Suppressor macrophage treated with lipopolysaccharide for 4 hours (primary cell): ENCODE results near the gene BST1.
A peak's percentile ranks its signal among the peaks of the same experiment; 100 is the strongest.

Experiments
- DNase-seq: peaks from one replicate; pipeline ENCODE4 v3.0.0-alpha.2; 2020

Gene BST1

GRCh38 chr4:15677507-15677988 is 25.3 kb upstream of the BST1 start:
- no peak for DNase-seq

- DNase-seq, result no peak
These were observed 21.8 kb upstream of the BST1 start for GRCh38 chr4:15681067-15681371.

DNA sequence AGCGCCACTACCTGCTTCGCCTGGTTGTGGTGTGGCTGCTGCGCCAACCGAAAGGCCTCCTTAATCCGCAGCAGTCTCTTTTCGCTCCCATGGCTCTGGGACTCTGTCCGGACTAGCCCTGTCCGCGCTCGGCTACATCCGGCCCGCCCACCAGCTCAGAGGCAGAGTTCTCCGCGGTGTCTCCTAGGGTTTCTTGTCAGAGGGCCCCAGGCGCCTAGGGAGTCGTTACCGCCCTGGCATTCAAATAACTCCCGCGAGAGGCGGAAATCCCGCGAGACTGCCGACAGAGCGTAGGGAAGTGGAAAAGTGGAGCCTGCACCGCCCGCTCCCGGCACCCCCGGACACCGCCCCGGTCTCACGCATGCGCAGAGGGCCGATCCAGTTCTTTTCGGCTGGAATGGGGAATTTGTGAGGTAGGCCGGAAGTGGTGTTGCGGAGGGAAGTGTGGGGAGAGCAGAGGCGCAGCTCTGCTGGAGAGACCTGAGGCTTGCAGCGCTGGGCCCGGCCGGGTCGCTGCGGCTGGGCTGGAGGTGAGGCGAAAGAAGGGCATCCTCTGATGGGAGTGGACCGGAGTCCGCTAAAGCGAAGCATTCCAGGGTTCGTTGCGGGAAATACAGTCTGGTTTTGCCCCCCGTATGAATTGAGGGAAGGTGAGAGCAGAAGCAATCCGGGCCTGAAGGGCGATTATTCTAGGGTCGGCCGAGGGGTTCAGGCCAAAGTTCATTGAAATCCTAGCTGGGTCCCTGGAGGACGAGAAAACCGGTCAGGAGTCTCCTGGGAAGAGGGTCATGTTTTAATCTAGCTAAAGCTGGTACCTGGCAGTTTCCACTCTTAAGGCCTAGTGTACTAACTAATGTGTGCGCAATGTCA is 21.3 kb upstream of the BST1 start, which contains the start of gene FAM200B:
Gene FAM200B, plus strand, starts transcription at position 456 of the 870 bp plus-strand sequence. CDS start 5,151 bp downstream, outside the sequence.
- DNase-seq, result peak; percentile 100

DNA sequence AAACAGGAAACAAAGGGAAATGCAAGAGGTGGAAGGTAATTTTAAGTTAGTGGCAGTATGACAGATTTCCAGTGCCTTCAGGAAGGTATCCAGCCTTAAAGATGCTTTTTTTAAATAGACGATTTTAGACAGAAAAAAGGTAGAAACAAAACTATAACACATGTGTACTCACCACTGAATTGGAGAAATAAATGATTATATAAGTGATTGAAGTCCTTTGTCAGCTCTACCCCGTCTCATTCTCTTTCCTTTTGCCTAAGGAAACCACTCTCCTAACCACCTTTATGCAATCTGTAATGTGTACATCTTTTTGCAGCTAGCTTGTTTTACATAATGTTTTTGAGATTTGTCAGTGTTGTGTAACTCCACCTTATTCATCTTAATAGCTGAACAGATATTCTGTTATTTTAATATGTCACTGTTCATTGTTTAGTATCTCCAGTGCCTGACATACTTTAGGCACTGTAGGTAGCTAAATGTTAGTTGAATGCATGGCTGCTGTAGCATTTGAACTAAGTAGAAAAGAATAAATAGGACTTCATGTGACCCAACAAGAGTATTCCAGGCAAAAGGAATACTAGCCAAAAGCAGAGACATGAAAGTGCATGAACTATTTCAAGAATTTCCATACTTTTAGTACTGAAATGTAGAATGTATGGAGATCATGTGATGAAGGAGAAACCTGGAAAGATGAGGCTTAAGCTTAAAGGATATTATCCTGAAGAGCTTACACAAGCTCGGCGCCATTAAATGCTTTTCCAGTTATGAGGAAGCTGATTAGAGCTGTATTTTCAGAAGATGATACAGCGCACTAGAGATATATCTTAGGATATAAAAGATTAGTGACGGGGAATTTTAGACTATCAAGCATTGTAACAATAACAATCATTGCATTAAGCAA is 20.4 kb upstream of the BST1 start:
- peak; percentile 32 for DNase-seq

GRCh38 chr4:15683143-15683495 is 19.7 kb upstream of the BST1 start:
- no peak for DNase-seq

DNA sequence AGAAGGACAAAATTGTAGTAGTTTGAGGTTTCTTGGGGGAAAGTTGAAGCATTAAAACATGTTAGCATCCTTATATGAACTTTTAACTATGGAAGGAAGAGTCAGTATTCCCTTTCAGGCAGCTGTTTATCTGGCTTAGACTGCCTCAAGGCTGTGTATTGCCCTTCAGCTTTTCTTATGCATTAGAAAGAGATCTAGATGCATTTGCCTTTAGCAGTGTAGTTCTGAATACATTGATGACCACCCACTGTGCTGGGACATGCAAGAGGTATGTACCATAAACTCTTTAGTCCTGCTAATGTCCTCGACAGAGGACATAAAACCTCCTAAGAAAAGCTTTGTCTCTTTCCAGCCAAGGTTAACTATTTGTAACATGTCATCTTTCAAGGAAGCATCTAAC is 18.4 kb upstream of the BST1 start:
- no peak for DNase-seq

DNA sequence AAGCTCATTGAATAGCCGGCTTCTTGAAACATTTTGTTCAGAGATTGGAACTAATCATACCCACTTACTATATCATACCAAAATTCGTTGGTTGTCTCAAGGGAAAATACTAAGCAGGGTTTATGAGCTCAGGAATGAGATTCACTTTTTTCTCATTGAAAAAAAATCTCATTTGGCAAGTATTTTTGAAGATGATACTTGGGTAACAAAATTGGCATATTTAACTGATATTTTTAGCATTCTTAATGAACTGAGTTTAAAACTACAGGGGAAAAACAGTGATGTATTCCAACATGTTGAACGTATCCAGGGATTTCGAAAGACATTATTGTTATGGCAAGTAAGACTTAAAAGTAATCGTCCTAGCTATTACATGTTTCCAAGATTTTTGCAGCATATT is 14.8 kb upstream of the BST1 start:
- DNase-seq, result no peak

DNA sequence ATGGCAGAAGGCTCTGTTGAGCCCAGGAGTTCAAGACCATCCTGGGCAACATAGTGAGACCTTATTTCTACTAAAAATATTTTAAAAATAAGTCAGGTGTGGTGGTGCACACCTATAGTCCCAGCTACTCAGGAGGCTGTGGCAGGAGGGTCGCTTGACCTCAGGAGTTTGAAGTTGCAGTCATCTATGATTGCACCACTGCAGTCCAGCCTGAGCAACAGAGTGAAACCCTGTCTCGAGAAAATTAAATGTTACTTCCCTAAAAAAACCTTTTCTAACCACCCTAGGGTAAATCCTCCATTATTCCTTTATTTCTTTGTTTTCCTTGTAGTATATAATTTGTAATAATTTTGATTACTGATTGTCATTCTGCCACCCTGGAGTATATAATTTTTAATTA is 13.3 kb upstream of the BST1 start:
- peak; percentile 77 for DNase-seq

DNA sequence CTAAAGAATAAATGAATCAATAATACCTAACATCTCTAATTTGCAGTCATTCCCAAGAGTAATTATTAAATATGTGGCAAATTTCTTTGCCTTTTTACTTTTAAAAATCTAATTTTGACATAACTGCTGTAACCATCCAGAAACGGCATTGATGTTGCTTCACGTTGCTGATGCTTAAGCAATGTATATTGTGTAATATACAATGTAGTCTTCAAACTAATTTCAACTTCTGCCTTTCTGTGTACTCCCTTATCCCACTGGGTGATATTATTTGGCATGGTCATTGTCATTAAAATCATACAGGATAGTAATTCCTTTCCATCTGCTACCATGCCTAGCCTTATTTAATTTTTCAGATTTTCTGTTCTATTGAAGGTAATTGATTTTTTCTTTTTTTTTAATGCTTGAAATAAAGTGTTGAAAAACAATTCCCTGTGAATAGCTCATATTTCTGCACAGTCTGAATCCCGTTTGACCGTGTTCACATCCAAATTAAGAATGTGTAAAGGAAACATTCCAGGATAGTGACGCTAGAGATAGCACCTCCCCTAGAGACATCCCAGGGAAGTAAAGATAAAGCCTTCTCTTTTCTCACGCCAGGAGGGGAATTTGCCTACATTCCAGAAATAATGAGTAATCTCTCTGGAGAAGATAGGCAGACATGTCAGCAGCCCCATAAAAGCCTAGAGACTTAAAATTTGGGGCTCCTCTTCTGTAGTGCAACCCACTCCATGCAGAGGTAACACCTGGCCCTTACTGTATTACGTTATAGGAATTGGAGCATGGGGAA is 12.7 kb upstream of the BST1 start:
- DNase-seq, result peak; percentile 83

DNA sequence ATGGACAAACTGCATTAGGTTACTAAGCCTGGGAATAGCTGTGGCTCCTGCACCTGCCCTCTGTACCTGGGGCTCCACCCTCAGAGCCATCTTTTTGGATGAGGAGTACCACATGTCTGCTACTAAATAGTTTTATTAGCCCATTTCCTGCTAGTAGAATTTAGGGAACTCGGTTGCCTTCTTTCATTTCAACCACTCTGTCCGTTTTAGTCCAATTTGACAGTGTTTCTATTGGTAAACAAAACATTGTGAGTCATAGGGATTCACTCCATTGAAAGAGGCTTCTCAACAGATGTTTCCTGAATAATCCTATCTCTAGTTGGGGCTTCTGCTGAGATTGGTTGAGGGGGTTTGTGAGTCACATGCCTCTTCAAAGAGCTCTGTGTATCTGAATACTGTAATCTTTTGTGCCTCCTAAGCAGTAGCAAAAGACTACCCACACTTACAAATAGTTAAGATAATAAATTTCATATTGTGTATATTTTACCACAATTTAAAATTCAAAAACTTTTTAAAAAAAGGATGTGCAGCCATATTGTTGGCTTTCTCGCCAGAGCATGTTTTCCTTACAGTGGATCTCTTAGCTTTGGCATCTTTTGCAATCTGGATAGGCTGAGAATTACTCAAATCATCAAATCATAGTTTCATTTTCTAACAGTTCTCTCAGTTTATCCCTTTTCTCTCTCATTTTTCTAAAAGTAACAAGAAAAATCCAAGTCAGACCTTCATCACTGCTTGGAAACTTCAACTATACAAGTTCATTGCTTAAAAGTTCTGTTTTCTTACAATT is 11.3 kb upstream of the BST1 start:
- DNase-seq, result peak; percentile 61

DNA sequence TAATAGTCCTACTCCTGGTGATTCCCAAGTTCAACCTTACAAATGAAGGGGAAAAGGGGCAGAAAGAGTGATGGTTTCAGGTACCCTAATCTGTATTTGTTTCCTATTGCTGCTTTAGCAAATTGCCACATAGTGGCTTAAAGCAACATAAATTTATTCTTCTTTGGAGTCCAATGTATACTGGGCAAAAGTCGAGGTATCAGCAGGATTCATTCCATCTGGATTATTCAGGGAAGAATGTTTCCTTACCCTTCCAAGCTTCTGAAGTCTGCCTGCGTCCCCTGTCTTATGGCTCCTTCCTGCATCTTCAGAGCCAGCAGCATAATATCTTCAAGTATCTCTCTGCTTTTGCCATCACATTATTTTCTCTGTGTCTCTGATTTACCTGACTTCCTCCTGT is 10.3 kb upstream of the BST1 start:
- DNase-seq, result no peak

DNA sequence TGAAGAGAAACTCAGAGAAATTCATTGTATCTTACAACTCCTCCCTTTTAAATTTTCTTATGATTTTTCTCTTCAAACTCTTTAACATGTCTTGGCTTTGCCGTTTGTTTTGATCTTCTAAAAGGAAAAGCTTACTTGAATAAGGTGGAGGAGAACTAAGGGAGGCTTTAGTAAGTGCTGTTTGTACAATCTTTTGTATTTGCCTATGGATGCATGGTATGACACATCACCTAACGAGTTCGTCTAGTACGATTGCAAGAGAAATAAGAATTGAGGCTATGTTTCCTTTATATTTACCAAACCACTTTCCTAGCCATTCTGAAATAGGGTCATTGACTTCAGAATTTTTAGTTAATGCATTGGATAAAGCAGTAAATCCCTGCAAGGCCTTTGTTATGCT is 8.4 kb upstream of the BST1 start:
- no peak for DNase-seq

DNA sequence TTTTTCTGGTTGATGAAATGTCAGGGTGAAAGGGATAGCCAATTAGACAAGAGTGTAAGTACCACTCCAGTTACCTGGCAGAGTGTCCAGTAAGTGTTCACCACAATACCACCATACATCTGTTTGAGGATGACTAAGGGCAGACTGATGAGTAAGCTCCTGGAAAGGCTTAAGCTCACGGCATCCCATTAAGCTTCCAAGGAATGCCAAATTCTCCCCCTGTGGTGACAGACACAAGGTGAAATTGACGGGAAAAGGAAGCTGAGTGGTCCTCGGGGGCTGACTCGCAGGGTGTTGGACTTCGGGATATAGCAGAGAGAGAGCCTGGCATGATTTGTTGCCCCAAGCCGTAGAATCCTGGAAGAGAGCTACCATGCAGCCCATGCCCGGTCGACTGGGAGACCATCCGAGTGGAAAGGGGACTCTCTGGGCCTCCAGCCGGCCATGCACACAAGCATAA is 7.6 kb upstream of the BST1 start:
- DNase-seq, result no peak

GRCh38 chr4:15695729-15696128 is 7.1 kb upstream of the BST1 start:
- DNase-seq, result no peak

GRCh38 chr4:15696866-15697265 is 6.0 kb upstream of the BST1 start:
- no peak for DNase-seq

DNA sequence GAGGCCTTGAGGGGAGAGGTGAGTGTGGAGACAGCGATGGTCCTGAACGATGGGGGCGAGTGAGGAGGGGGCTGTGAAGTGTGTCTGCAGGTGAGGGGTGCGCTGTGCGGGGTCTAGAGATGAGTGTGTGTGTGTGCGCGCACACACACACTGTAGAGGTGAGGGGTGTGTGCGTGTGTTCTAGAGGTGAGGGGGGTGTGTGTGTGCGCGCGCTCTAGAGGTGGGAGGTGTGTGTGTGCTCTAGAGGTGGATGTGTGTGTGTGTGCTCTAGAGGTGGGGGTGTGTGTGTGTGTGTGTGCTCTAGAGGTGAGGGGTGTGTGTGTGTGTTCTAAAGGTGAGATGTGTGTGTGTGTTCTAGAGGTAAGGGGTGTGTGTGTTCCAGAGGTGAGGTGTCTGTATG is 574 bp downstream of the BST1 start:
- no peak for DNase-seq

DNA sequence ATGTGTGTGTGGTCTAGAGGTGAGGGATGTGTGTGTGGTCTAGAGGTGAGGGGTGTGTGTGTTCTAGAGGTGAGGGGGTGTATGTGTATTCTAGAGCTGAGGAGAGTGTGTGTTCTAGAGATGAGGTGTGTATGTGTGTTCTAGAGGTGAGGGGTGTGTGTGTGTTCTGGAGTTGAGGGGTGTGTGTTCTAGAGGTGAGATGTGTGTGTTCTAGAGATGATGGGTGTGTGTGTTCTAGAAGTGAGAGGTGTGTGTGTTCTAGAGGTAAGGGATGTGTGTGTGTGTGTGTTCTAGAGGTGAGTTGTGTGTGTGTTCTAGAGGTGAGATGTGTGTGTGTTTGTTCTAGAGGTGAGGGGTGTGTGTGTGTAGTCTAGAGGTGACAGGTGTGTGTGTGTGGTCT is 1.3 kb downstream of the BST1 start:
- DNase-seq, result no peak

- no peak for DNase-seq
These were observed 3.9 kb downstream of the BST1 start for GRCh38 chr4:15706646-15707362.

- DNase-seq, result no peak
These were observed 4.5 kb downstream of the BST1 start for GRCh38 chr4:15707363-15707715.

DNA sequence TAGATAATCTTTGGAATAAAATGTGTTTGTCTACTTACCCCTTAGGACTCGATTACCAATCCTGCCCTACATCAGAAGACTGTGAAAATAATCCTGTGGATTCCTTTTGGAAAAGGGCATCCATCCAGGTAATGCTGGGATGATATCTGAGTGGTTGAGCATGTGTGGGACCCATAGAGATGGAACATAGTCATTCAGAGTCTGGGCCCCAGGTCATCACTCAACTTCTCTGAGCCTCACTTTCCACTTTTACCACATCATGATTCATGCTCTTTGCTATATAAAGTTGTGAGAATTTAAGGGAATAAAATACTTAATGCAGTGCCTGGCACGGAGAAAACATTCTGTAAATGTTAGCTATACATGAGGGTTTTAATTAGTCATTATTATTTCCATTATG is 8.9 kb downstream of the BST1 start:
- DNase-seq, result no peak

GRCh38 chr4:15712214-15712613 is 9.3 kb downstream of the BST1 start:
- DNase-seq, result no peak

GRCh38 chr4:15714141-15714540 is 11.3 kb downstream of the BST1 start:
- no peak for DNase-seq
